HG03442 (cell line): ENCODE measurements around the gene MOB3A.

Experiments
- ATAC-seq: cut with Tn5 transposase; IDR thresholded peaks from one replicate; pipeline ENCODE4 v1.9.1; 2021; ENCODE audit warnings: mild to moderate bottlenecking, moderate library complexity; ENCODE audit not compliant: unreplicated experiment

Gene MOB3A

GRCh38 chr19:2083174-2083854, 12.8 kb downstream of the MOB3A start:
- ATAC-seq: no peak

DNA sequence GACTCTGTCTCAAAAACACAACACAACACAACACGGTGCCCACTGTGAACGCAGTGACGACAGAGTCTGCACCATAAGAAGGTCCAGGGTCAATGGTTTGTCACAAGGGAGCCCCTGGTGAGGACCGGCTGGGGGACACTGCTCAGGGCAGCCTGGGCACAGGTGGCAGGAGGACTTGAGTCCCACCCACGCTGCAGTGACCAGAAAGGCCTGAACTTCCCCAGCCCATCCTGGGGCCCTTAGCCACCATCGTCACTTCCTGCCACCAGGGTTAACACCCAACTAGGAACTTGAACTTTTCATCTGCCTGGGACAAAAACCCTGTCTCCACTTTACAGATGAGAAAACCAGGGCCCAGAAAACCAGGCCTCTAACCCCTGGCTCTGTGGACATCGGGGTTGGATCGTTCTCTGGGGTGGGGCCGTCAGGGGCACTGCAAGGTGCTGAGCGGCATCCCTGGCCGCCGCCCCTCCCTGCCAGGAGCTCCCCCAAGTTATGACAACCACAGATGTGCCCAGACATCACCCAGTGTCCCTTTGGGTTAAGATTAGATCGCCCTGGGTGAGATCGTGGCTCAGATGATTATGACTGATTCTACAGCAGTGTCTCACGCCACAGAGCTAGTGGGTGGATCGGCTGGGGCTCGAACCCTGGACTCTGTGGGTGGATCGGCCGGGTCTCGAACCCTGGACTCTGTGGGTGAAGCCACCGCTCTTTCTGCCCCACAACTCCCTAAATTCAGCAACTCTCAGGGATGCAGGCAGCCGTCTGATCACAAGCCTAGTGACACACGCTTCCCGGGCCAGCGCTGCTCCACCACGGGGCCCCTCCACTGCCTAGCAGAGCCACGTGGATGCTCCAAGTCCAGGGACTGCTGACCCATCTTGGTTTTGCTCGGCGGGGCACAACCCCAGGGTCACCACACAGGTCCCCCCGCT, 14.0 kb downstream of the MOB3A start:
- ATAC-seq: no peak

DNA sequence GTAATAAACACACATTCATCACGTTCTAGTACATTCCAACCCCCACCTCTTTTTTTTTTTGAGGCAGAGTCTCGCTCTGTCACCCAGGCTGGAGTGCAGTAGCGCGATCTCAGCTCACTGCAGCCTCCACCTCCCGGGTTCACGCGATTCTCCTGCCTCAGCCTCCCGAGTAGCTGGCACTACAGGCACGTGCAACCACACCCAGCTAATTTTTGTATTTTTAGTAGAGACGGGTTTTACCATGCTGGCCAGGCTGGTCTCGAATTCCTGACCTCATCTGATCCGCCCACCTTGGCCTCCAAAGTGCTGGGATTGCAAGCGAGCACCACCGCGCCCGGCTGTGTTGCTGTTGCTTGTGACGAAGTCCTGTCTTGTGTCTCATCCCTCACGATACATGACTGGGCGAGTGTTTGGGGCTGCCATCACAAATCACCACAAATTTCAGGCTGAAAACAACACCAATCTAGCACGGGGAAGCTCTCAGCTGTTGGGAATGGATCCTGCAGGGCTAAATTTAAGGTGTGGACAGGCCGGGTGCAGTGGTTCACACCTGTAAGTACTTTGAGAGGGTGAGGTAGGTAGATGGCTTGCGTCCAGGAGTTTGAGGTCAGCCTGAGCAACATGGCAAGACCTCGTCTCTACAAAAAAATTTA, 15.7 kb downstream of the MOB3A start:
- no peak for ATAC-seq

DNA sequence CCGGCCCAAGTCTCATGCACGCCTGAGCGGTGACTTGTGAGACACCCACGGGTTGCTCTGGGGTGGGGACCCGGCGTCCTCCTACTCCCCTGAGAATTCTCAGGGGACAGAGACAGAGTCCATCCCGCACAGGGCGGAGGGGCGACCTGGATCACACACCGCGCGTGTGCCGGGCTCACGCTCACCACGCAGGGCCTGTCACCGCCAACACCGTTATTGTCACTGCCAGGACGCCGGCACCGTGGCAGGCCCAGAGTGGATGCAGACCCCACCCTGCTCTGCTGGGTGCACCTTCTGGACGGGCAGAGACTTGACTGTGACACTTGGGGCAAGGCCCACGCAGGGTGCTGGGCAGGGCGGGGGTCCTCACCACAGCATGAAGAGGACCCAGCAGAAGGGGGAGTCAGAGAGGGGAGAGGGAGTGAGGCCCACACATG, 16.2 kb downstream of the MOB3A start:
- no peak for ATAC-seq

- no peak for ATAC-seq
These were observed 16.9 kb downstream of the MOB3A start for GRCh38 chr19:2079076-2079864.

GRCh38 chr19:2077833-2078619, 18.1 kb downstream of the MOB3A start:
- ATAC-seq: no peak

DNA sequence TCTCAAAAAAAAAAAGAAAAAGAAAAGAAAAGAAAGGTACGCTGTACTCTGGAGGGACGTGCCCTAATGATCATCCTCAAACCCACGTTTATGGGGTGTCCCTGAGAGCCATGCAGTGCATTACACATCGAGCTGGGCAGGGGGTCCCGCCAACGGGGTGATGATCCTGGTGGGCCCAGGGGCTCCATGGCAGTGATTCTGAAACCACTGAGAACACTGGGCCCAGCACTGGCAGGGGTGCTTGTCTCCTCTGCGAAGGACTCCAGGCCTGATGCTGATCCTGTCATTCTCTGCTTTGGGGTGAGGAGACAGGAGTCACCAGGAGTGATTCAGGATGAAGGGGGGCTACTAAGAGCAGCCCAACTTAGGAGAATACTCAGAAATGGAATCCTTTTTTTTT, 18.7 kb downstream of the MOB3A start:
- no peak for ATAC-seq

- ATAC-seq: no peak
These were observed 19.6 kb downstream of the MOB3A start for GRCh38 chr19:2076526-2076944.

DNA sequence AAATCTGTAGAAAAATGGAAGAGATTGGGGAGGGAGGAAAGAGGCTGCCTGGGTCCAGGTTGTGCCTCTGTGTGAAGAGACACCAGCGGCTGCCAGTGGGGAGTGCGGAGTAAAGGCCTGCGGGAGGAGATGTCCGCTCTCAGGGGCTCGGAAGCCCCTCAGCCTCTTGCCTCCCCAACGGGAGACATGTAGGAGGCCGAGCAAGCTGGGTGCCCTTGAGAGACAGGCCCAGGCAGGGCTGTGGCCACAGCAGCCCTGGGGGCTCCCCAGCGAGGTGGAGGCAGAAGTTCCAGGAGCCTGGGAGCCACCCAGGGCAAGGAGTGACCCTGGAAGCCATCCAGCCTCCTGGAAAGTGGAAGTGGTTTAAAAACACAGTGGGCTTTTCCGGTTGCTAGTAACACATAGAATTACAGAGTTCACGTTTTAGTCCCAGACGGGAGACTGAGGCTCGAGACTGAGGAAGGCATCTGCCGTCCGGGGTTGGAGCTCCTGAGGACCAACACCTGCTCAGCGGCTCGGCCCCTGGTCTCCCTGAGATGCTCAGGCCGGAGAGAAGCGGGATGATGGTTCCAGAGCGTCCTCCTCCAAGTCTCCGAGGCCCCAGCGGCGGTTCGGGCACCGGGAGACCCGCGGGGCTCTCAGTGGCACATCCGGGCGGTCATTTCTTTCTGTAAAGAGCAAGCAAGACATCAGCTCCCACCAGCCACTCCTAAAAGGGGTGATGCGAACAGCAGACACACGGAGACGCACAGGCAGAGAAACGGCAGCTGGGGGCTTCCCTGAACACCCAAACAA, 23.2 kb downstream of the MOB3A start:
- no peak for ATAC-seq

DNA sequence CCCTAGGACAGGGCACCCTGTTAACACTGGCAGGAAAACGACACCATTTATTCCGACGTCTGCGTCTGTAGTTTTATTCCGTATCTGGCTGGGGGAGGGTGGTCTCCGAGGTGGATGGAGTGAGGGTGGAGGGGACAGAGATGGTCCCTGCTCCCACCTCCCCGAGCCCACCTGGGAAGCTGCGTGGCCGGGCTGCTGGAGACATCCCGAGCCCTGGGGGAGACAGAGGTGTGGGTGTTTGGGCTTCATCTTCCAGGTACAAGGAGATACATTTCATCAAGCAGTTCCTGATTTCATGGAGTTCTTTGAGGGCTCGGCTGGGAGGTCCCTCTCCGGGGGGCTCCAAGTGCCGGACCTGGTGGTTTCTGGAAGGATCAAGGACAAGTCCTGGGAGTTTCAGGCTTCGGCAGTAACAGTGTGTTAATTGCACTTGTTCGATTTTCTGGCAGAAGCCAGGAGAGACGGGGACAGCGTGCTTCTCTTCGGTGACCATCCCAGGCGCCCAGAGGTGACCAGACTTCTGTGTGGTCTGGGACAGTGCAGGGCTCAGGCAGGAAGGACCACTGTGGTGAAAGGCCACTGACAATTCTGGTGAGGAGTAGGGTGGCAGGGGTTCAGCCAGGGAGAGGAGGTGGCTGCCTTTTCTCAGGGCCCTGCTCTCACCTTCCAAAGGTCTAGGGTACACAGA, 25.0 kb downstream of the MOB3A start:
- ATAC-seq: no peak

GRCh38 chr19:2070436-2070827, 25.7 kb downstream of the MOB3A start:
- no peak for ATAC-seq

DNA sequence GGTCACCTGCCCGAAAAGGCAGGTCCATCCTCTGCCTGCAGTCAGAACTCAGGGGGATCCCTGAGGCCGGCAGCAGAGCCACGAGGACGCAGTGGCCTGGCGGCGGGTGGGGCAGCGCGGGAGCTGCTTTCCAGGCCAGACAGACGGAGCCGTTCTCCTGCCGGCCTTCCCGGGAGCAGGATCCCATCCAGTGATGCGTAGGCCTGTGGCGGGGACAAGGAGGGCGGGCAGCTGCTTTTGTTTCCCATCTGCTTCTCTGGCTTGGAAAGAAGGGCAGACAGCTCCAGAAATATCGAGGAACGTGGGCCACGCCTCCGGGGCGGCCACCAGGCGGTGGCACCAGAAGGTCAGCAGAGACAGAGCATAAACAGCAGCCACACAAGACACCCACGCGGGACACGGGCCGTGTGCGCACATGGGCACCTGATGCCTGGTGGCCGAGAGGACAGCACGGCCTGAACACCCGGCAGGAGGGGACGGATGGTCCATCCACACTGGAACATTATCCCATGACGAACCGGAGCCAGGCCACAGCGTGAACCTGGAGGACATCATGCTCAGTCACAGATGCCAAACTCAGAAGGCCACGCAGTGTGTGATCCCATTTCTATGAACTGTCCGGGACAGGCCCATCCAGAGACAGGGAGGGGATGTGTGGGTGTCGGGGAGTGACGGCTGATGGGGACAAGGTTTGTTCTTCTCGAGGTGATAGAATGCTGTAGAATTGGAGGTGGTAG, 31.2 kb downstream of the MOB3A start:
- ATAC-seq: no peak

DNA sequence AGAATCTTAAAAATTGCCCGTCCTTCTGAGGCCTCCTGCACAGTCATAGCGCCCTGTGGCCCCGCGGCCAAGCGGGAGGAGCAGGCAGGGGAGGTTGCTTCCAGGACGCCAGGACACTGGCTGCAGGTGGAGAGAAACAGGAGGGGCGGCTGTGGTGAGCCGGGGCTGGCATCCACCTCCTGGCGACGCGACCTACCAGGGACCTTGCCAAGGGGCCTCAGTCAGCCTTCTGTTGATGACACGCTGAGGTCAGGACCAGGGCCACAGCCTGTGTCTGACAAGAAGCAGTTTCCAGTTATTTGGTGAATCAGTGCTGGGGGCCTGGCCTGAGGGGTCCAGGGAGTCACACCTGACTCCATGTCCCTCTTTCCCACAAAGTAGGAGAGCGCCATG, 31.7 kb downstream of the MOB3A start:
- ATAC-seq: no peak

DNA sequence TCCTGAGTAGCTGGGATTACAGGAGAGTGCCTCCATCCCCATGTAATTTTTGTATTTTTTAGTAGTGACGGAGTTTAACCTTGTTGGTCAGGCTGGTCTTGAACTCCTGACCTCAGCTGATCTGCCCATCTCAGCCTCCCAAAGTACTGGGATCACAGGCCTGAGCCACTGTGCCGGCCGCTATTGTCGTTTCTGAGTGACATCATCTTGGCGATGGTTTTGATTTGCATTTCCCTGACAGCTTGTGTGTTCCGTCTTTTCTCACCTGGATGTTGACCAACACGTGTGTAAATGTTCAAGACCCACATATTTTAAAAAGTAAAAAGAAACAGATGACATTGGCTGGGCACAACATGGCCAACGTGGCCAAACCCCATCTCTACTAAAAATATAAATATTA, 32.3 kb downstream of the MOB3A start:
- ATAC-seq: no peak

GRCh38 chr19:2062770-2063169, 33.4 kb downstream of the MOB3A start:
- no peak for ATAC-seq

DNA sequence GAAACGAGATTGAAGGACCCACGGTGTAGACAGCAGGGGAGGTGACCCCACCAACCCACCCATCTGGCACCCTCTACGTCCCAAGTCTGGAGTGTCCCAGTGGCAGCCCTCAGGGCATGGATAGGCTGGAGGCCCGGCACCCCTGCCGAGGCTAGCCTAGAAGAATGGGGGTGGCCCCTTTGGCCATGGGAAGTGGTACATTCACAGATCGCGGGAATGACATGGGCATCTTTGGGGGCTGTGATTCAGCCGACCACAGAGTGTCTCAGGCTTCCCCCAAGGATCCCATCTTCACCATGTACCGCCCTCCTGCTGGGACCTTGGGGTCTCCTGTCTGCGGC, 33.8 kb downstream of the MOB3A start:
- ATAC-seq: no peak

GRCh38 chr19:2061495-2062388, 34.4 kb downstream of the MOB3A start:
- peak; percentile 71 for ATAC-seq
